K562 (cell line): Measurements from ENCODE around the gene OPRM1. TPM values are rescaled to one million over a fixed set of nuclear protein-coding genes. Genes with fewer than 3 reads are reported as not detected.

Source experiments
- ATAC-seq: fragments of 200-7000 bp; cut with Tn5 transposase; 3 replicates; pipeline ENCODE4 v1.9.1; 2020; ENCODE audit warnings: moderate library complexity
- BruUV-seq: library from RNA; stranded (reverse); fragments of 400-500 nt; replicated peaks from 2 replicates; lab custom pipeline; 2021; lab: Mats Ljungman, UMichigan
- CTCF ChIA-PET: fragments of 300-600 bp; formaldehyde crosslinking; extraction: SDS; loops from one replicate; lab custom pipeline; 2021; ENCODE audit warnings: low intra/inter-chr PET ratio; lab: Yijun Ruan, JAX
- POLR2A ChIA-PET: fragments of 300-600, 350-650 bp; sonication (Branson Sonifier 250); formaldehyde crosslinking; extraction: SDS; loops from one replicate; lab custom pipeline; 2021; ENCODE audit warnings: antibody characterized with exemption, inconsistent platforms; lab: Yijun Ruan, JAX
- DNase-seq, 4 experiments: peaks; one replicate each; pipeline versions ENCODE4 v3.0.0 to v3.0.0-alpha.2; 2011 to 2018; ENCODE audit warnings: low spot score in 3 of 4, mixed read lengths in 3 of 4; ENCODE audit errors: extremely low read depth in 1 of 4
- FAIRE-seq: peaks from 2 replicates; lab custom pipeline; 2011; peaks lifted over from hg19 to GRCh38; lab: Jason Lieb, UNC
- H2AFZ ChIP-seq: 2 replicates; pipeline ENCODE4 v1.6.0; 2011; ENCODE audit warnings: low read depth, low read length, control low read depth, inconsistent platforms
- H3K27ac ChIP-seq: fragments of 200-600 bp; 3 replicates; pipeline ENCODE4 v1.8.0; 2011; ENCODE audit warnings: low read depth, mild to moderate bottlenecking, control low read depth, inconsistent platforms, low read length, moderate library complexity, mixed read lengths; ENCODE audit errors: extremely low read depth
- H3K27me3 ChIP-seq, 2 experiments: fragments of 300-600 bp in 1 of 2; 2 replicates in 1 of 2; 3 replicates in 1 of 2; pipeline versions ENCODE4 v1.6.0 to v1.8.0; 2011; ENCODE audit warnings: inconsistent platforms in 2 of 2, low read length in 2 of 2, mild to moderate bottlenecking in 1 of 2, mixed read lengths in 1 of 2, moderate library complexity in 1 of 2; ENCODE audit not compliant: control insufficient read depth in 2 of 2, insufficient read depth in 2 of 2
- H3K36me3 ChIP-seq: fragments of 300-600 bp; 3 replicates; pipeline ENCODE4 v1.8.0; 2011; ENCODE audit warnings: mild to moderate bottlenecking, low read length, inconsistent platforms; ENCODE audit not compliant: control insufficient read depth, insufficient read depth
- H3K4me1 ChIP-seq, 2 experiments: fragments of 200-600 bp in 1 of 2; replicated peaks in 1 of 2; 2 replicates in 1 of 2; 3 replicates in 1 of 2; pipeline versions ENCODE4 v1.5.1 to v1.8.0; 2011; ENCODE audit warnings: inconsistent platforms in 2 of 2, low read length in 2 of 2, mild to moderate bottlenecking in 1 of 2, mixed read lengths in 1 of 2, moderate library complexity in 1 of 2; ENCODE audit not compliant: control insufficient read depth in 2 of 2, insufficient read depth in 2 of 2
- H3K4me2 ChIP-seq: 2 replicates; pipeline ENCODE4 v1.6.1; 2011; ENCODE audit warnings: low read length, control low read depth, inconsistent platforms, mixed read lengths; ENCODE audit not compliant: insufficient read depth
- H3K4me3 ChIP-seq: fragments of 200-600 bp; sonication (generic), shearing (Covaris generic); 2 replicates; pipeline ENCODE4 v1.5.1; 2016; ENCODE audit warnings: control low read depth, inconsistent platforms
- H3K79me2 ChIP-seq: fragments of 200-600 bp; 3 replicates; pipeline ENCODE4 v1.8.0; 2011; ENCODE audit warnings: low read length, inconsistent platforms; ENCODE audit not compliant: control insufficient read depth, insufficient read depth
- H3K9ac ChIP-seq, 2 experiments: 2 replicates each; pipeline versions ENCODE4 v1.6.0 to v1.6.1; 2011; ENCODE audit warnings: low read depth in 2 of 2, low read length in 2 of 2, control low read depth in 1 of 2, inconsistent platforms in 1 of 2, mild to moderate bottlenecking in 1 of 2, mixed read lengths in 1 of 2; ENCODE audit not compliant: insufficient read depth in 1 of 2
- H3K9me1 ChIP-seq: one replicate; pipeline ENCODE4 v1.6.0; 2011; ENCODE audit warnings: inconsistent platforms, mild to moderate bottlenecking, low read length, moderate library complexity; ENCODE audit not compliant: control insufficient read depth, insufficient read depth
- H3K9me3 ChIP-seq: replicated peaks from 2 replicates; pipeline ENCODE4 v1.5.1; 2011; ENCODE audit warnings: low read depth, low read length, inconsistent platforms; ENCODE audit not compliant: control insufficient read depth, insufficient read depth
- H4K20me1 ChIP-seq: replicated peaks from 2 replicates; pipeline ENCODE4 v1.6.1; 2011; ENCODE audit warnings: low read length, inconsistent platforms, mixed read lengths; ENCODE audit not compliant: control insufficient read depth, insufficient read depth
- NFIC ChIP-seq: fragments of 450-650 bp; IDR thresholded peaks from 2 replicates; pipeline ENCODE4 v1.6.1; 2017; ENCODE audit warnings: mild to moderate bottlenecking, inconsistent platforms
- NR3C1 ChIP-seq: sonication (generic); formaldehyde crosslinking; IDR thresholded peaks from 2 replicates; pipeline ENCODE4 v1.8.1; 2022; ENCODE audit warnings: missing genetic modification reagents
- NRF1 ChIP-seq, 2 experiments: fragments of 450-650 bp; IDR thresholded peaks in 1 of 2; conservative IDR thresholded peaks in 1 of 2; 2 replicates each; pipeline ENCODE4 v1.6.1; 2014; ENCODE audit warnings: mild to moderate bottlenecking in 2 of 2
- PHF21A ChIP-seq: fragments of 450-650 bp; IDR thresholded peaks from 2 replicates; pipeline ENCODE4 v1.6.1; 2017; ENCODE audit warnings: low read depth, borderline replicate concordance
- ZNF77 ChIP-seq: fragments of 250-450 bp; sonication (Bioruptor Pico); IDR thresholded peaks from 2 replicates; pipeline ENCODE4 v1.5.0; 2020
- WGBS: fragments of 100-300 bp; shearing (Covaris generic); methylation state at CpG from one replicate; pipeline ENCODE4 v1.1.6; 2016; ENCODE audit warnings: low coverage, mixed read lengths; ENCODE audit not compliant: insufficient coverage; ENCODE audit errors: missing lambda C conversion rate; 5-methylcytosine and 5-hydroxymethylcytosine counted together
- in situ Hi-C: fragments of 300-500 bp; cut with MboI; formaldehyde crosslinking; loops from 4 replicates; pipeline ENCODE4 v1.15.0; 2018; ENCODE audit warnings: inconsistent platforms, mixed read lengths
- intact Hi-C: fragments of 100-400 bp; cut with micrococcal nuclease; formaldehyde crosslinking; loops from 2 replicates; pipeline ENCODE4 v1.14.2; 2022
- polyA plus RNA-seq, 8 experiments: library from polyadenylated mRNA; depleted of rRNA in 4 of 8; stranded (reverse) in 5 of 8; unstranded in 3 of 8; fragments of >200 nt; fragmentation: Nextera tagmentation in 2 of 8; fragmentation: Illumina TruSeq in 1 of 8; extraction: Ambion mirVana in 2 of 8; extraction: Trizol in 1 of 8; gene quantifications; 2 replicates each; pipeline versions ENCODE4 v1.2.1 to v1.2.3, GENCODE V29; 2011 to 2014; ENCODE audit warnings: inconsistent platforms in 1 of 8, missing spikeins in 1 of 8
- total RNA-seq, 7 experiments: library from RNA; depleted of rRNA in 6 of 7; stranded (reverse); fragments of >200 nt in 6 of 7; fragmentation: Illumina TruSeq in 2 of 7; extraction: Trizol in 2 of 7; gene quantifications; 2 replicates each; pipeline versions ENCODE4 v1.2.1 to v1.2.3, GENCODE V29; 2011 to 2021; ENCODE audit warnings: low replicate concordance in 1 of 7
- TF ChIP-seq, protein P1 (sequence below), 2 experiments: fragments of 250-450 bp in 1 of 2; fragments of 450-650 bp in 1 of 2; sonication (Bioruptor Pico) in 1 of 2; IDR thresholded peaks; 2 replicates each; pipeline versions ENCODE4 v1.6.1 to v1.8.0; 2016 to 2021; ENCODE audit warnings: mild to moderate bottlenecking in 2 of 2, moderate library complexity in 2 of 2, missing compliant biosample characterization in 1 of 2, missing genetic modification characterization in 1 of 2
- TF ChIP-seq, protein P2 (sequence below): sonication (generic); formaldehyde crosslinking; IDR thresholded peaks from 2 replicates; pipeline ENCODE4 v1.8.1; 2023; ENCODE audit warnings: mild to moderate bottlenecking, missing genetic modification reagents

Gene OPRM1
- total and polyA plus RNA-seq, 9 of the 15 experiments (the other 6 are each of a cell fraction or from before 2014, with no cell fraction given) = not detected

- ATAC-seq (no peak), DNase-seq (no peak), FAIRE-seq (no peak)
- intact Hi-C loops = no loop called here
- Histone ChIP-seq H3K36me3 (no peaks in the 10 kb centered on the region), H3K9ac (no peak overlapping the region), H3K4me1 (no peaks in the 10 kb centered on the region), H3K27me3 (peaks cover 2 to 5% of the 10 kb centered on the region in 2 experiments; a peak in 2 of 5 replicates), H4K20me1 (no peaks in the 10 kb centered on the region), H3K4me3 (no peak overlapping the region), H3K4me2 (no peak overlapping the region), H3K27ac (no peak overlapping the region), H3K9me3 (no peaks in the 10 kb centered on the region), H3K79me2 (no peaks in the 10 kb centered on the region), H3K9me1 (no peaks in the 10 kb centered on the region), H2AFZ (no peak overlapping the region)
- ChIA-PET POLR2A (no interaction called here), CTCF (no interaction called here)
- WGBS = 1% methylated on average over 6 of the region's 6 CpGs
- BruUV-seq = no TSS peak
- in situ Hi-C loops = no loop called here
- TF ChIP-seq, protein P1, sequence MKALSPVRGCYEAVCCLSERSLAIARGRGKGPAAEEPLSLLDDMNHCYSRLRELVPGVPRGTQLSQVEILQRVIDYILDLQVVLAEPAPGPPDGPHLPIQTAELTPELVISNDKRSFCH (CRISPR knock-in tag; IDR thresholded peaks at IDR 0.05) = no peak
- TF ChIP-seq, protein P1 (tag; IDR thresholded peaks at IDR 0.05) = no peak
- TF ChIP-seq ZNF77 (CRISPR knock-in tag) (no peak), NFIC (peak; percentile 62), PHF21A (no peak), NR3C1 (CRISPR knock-in tag) (no peak), NRF1 (conservative IDR thresholded peaks at IDR 0.05 in 1 of 2, IDR thresholded peaks at IDR 0.05 in 1 of 2) (peak; percentile 65 to 75)
- TF ChIP-seq, protein P2, sequence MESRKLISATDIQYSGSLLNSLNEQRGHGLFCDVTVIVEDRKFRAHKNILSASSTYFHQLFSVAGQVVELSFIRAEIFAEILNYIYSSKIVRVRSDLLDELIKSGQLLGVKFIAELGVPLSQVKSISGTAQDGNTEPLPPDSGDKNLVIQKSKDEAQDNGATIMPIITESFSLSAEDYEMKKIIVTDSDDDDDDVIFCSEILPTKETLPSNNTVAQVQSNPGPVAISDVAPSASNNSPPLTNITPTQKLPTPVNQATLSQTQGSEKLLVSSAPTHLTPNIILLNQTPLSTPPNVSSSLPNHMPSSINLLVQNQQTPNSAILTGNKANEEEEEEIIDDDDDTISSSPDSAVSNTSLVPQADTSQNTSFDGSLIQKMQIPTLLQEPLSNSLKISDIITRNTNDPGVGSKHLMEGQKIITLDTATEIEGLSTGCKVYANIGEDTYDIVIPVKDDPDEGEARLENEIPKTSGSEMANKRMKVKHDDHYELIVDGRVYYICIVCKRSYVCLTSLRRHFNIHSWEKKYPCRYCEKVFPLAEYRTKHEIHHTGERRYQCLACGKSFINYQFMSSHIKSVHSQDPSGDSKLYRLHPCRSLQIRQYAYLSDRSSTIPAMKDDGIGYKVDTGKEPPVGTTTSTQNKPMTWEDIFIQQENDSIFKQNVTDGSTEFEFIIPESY (CRISPR knock-in tag) = no peak
Observed at GRCh38 chr6:154289818-154290508, 250.9 kb downstream of the OPRM1 start.
